ENCODE results near the gene GAB2.

Gene GAB2

DNA sequence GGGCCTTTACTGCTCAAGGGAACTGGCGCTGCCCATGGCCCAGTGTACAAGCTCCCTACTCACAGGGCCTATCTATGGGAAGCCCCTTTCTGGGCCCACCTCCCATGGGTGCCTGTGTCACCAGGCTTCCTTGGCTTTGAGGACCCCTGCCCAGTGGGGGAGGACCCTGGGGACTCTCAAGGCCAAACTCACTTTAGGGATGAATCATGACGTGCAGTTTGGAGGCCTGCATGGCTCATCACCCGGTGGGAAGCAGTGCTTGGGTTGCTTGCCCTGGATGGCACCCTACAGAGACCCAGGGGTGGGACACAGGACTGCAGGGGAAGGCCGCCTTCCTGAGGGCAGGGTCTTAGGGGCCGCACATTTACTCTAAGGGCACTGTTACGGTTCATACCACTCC lies 245.7 kb downstream of the GAB2 start:
- no peak for DNase-seq

DNA sequence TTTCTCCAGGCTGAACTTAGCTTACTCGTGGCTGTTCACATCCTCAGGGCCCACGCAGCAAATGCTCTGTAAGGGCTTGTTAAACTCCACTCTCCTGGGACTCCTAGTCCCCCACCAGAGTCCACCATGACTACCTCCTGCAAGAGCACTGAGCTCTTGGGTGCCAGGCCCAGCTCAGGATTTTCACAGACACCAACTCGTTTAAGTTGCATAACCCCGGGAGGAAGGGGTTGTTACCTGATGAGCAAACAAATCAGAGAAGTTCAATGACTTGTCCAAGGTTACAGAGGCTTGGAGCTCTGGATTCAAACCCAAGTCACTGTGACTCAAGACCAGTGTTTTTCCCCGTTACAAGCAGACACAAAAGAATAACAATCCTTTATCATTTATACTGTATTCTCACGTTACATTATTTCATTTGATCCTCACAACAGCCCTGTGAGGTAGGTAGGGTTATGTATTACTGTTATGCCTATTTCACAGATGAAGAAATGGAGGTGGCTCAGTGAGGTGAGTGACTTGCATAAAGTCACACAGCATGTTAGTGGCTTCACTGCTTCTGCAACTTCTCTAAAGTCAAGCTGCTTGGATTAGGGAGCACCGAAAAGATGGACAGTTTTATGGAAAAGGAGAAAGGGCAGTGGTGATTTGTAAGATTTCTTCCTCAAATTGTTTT lies 246.6 kb downstream of the GAB2 start:
- no peak for DNase-seq

DNA sequence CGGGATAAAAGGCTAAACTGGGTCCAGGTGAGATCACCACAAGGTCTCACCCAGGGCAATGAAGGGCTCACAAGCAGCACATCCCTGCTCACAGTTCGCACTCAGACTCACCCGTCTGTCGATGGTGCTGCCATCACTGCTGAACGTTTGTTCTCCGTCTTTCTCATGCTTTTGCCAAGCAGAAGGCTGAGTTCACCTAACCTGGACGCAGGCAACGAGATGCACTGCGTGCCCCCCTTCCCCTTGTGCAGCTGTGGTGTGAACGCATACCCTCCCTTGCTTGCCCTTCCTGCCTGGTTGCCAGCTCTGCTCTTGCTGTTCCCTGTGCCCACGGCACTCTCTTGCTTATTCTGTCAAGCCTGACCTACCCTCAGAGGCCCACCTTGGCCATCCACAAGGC lies 247.2 kb downstream of the GAB2 start:
- DNase-seq = no peak

DNA sequence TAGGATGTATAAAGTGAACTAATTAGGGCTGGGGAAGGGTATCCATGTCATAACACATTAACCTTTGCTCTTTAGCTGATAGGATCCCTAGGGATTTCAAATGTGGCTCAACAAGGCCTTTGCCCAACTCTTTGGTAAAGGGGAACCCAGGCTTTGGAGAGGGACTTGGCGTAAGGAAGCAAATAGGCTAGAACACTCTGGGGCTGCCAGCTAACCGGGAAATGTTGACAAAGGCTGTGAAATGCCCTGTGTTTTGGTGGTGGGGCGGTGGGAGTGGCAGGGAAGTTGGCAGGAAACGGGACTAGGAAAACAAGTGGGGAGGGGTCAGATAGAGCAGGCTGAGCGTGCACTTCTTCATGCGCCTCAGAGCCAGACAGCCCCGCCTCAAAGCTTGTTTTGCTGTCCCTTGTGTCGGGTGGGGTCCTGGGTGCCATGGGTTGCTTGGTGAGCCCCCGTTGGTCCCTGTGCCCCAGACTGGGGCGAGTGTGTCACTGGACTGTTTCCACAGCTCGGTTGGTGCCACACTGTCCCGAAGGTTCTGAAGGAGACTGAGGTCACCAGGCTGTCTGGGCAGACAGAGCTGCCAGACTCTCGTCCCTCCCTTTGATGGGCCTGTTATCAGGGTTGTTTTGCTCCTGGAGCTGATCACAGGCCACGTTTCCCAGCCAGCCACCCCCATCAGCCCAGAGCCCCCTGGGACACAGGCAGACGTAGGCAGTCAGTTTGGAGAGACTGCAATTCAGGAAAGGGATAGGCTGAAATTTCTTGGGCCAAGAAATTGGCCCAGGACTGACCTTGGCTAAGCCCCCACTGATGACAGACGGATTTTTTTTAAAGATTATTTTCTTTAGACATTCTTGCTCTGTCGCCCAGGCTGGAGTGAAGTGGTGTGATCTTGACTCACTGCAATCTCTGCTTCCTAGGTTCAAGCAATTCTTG lies 248.8 kb downstream of the GAB2 start:
- no peak for DNase-seq

DNA sequence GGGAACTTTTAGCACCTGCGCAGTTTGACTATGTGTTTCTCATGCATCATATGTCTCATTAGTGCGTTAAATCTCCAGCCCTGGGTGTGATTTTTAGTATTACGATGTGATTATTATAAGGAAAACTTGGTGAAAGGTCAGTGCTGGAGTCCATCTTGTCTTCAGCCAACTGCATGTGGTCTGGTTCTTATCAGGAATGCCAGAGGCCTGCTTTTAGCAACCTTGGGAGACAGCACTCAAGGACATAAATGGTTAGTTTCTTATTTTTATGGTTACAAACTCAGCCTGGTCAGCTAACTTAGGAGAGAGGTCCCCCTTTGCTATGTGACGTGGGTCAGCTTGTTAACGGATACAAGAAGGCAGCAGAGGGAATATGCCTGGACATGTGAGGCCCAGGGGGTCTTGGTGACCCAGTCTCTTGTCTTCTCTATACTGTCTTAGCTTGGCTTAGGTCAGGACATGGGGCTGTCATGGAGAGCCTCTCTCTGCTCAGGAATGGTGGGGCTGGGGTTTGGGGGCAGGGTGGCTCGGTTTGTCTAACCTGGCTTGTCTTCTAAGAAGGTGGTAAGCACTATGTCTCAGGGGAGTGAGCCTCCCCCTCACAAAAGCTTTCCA lies 250.7 kb downstream of the GAB2 start:
- DNase-seq = no peak
